Measurements from ENCODE around the gene GOLIM4. TPM values are rescaled to one million over a fixed set of nuclear protein-coding genes. Genes with fewer than 3 reads are reported as not detected.

Gene GOLIM4
- total and polyA plus RNA-seq, 2 donors (not counting 1 experiment from before 2014, with no cell fraction given) = 46.2 to 77.3 TPM

DNA sequence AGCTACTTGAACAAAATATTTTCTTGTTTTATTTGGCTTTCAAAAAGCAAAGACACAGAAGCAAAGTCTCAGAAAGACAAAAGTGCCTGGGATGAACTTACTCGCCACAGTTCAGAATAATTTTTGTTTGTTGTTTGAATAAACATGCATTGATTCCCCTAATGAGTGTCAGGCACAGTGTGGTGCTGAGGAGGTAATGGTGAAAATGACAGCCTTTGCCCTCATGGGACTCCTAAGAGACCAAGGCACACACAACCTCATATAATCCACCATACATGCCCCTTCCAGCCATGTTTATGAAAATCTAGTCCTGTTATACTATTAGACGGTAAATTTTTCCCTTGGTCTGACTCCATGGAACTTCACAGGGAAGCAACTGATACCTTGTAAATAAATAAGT lies 2.5 kb downstream of the GOLIM4 start:
- H3K4me1 ChIP-seq (ENCODE audit: control insufficient read depth, extremely low read depth, insufficient read depth, low read length) = peaks cover 11% of the 10 kb centered on the region
- H3K9me3 ChIP-seq (ENCODE audit: control insufficient read depth, insufficient read depth, low read depth, low read length) = no peaks in the 10 kb centered on the region
- no peak for DNase-seq (ENCODE audit: low read depth in 2 of 2)
- peak overlapping the region; percentile 97 for H3K27ac ChIP-seq (ENCODE audit: insufficient read depth, low read length)
- H3K9ac ChIP-seq (ENCODE audit: insufficient read depth, low read length) = no peak overlapping the region
- H3K79me2 ChIP-seq (ENCODE audit: control insufficient read depth, insufficient read depth, low read length) = peaks cover 66% of the 10 kb centered on the region
- TF ChIP-seq, protein P1, sequence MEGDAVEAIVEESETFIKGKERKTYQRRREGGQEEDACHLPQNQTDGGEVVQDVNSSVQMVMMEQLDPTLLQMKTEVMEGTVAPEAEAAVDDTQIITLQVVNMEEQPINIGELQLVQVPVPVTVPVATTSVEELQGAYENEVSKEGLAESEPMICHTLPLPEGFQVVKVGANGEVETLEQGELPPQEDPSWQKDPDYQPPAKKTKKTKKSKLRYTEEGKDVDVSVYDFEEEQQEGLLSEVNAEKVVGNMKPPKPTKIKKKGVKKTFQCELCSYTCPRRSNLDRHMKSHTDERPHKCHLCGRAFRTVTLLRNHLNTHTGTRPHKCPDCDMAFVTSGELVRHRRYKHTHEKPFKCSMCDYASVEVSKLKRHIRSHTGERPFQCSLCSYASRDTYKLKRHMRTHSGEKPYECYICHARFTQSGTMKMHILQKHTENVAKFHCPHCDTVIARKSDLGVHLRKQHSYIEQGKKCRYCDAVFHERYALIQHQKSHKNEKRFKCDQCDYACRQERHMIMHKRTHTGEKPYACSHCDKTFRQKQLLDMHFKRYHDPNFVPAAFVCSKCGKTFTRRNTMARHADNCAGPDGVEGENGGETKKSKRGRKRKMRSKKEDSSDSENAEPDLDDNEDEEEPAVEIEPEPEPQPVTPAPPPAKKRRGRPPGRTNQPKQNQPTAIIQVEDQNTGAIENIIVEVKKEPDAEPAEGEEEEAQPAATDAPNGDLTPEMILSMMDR (conservative IDR thresholded peaks at IDR 0.05 in 1 of 2, IDR thresholded peaks at IDR 0.05 in 1 of 2; ENCODE audit: low read depth in 1 of 2, low read length in 2 of 2) = no peak
- no peak for TF ChIP-seq EZH2 (IDR thresholded peaks at IDR 0.05; ENCODE audit: low read length, missing control alignments)
- H3K4me3 ChIP-seq (replicated peaks in 1 of 4; ENCODE audit: control extremely low read depth in 1 of 4, insufficient read depth in 1 of 4, low read depth in 3 of 4, low read length in 4 of 4) = peak overlapping the region; percentile 71 to 97 (median 92)
- no peaks in the 10 kb centered on the region for H3K36me3 ChIP-seq (ENCODE audit: control insufficient read depth, insufficient read depth, low read length)
- H3K4me2 ChIP-seq (ENCODE audit: extremely low read depth, insufficient read depth, low read length) = peak overlapping the region; percentile 94
- H2AFZ ChIP-seq (ENCODE audit: low read length) = no peak overlapping the region
- no peaks in the 10 kb centered on the region for H3K27me3 ChIP-seq (ENCODE audit: control insufficient read depth, insufficient read depth, low read length)
- no peaks in the 10 kb centered on the region for H4K20me1 ChIP-seq (ENCODE audit: control insufficient read depth, extremely low read depth, insufficient read depth, low read length)

DNA sequence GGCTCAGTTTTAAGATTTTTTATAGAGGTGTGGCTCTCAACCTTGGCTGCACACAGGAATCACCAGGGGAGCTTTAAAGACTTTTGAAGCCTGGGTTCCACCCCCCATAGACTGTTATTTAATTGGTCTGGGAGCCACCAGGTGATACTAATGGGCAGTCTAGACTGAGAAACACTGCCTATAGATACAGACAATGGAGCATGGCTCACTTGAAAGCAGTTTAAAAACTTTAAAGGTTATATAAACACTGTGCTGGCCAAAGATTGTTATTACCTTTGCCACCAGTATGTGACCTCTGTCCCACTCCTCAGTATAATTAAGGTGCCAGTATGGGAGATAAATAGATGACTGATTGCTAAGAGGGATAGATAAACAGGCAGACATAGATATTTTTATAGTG lies 3.8 kb downstream of the GOLIM4 start:
- H3K4me3 ChIP-seq (replicated peaks in 1 of 4; ENCODE audit: control extremely low read depth in 1 of 4, insufficient read depth in 1 of 4, low read depth in 3 of 4, low read length in 4 of 4) = no peak overlapping the region
- DNase-seq (ENCODE audit: low read depth in 2 of 2) = no peak
- H3K4me1 ChIP-seq (ENCODE audit: control insufficient read depth, extremely low read depth, insufficient read depth, low read length) = peaks cover 11% of the 10 kb centered on the region
- H2AFZ ChIP-seq (ENCODE audit: low read length) = no peak overlapping the region
- H4K20me1 ChIP-seq (ENCODE audit: control insufficient read depth, extremely low read depth, insufficient read depth, low read length) = no peaks in the 10 kb centered on the region
- H3K4me2 ChIP-seq (ENCODE audit: extremely low read depth, insufficient read depth, low read length) = peak overlapping the region; percentile 94
- H3K79me2 ChIP-seq (ENCODE audit: control insufficient read depth, insufficient read depth, low read length) = peaks cover 76% of the 10 kb centered on the region
- H3K36me3 ChIP-seq (ENCODE audit: control insufficient read depth, insufficient read depth, low read length) = no peaks in the 10 kb centered on the region
- no peaks in the 10 kb centered on the region for H3K9me3 ChIP-seq (ENCODE audit: control insufficient read depth, insufficient read depth, low read depth, low read length)
- no peaks in the 10 kb centered on the region for H3K27me3 ChIP-seq (ENCODE audit: control insufficient read depth, insufficient read depth, low read length)
- no peak overlapping the region for H3K9ac ChIP-seq (ENCODE audit: insufficient read depth, low read length)
- H3K27ac ChIP-seq (ENCODE audit: insufficient read depth, low read length) = no peak overlapping the region
- TF ChIP-seq, protein P1 (conservative IDR thresholded peaks at IDR 0.05 in 1 of 2, IDR thresholded peaks at IDR 0.05 in 1 of 2; ENCODE audit: low read depth in 1 of 2, low read length in 2 of 2) = no peak
- no peak for TF ChIP-seq EZH2 (IDR thresholded peaks at IDR 0.05; ENCODE audit: low read length, missing control alignments)

DNA sequence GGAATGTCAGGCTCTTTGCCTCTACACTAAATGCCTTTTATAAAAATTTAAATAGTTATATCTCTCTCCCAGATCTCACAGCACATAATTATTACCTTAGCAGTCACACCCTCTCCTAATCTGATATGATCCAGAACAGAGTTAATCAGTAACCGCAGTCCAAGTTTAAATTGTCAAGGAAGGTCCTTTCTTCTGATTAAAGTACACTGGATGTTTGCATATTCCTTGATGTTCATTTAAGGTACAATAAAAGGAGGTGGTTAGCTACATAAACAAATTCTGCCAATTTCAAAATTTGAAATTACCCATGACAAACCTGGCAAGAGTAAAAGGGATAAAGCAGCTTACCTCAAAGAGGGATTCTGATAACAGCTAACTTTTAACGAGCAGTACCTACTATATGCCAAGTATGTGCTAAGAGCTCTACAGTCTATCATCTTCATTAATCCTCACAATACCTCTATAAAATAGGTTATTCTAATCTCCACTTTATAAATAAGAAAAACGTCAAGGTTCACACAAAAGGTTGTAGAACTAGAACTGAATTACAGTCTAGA lies 4.3 kb downstream of the GOLIM4 start:
- DNase-seq (ENCODE audit: low read depth in 2 of 2) = no peak
- no peaks in the 10 kb centered on the region for H4K20me1 ChIP-seq (ENCODE audit: control insufficient read depth, extremely low read depth, insufficient read depth, low read length)

More for the DNA sequence above, 4.3 kb downstream of the GOLIM4 start:
- Histone ChIP-seq H3K9ac (ENCODE audit: insufficient read depth, low read length) (no peak overlapping the region), H3K27me3 (ENCODE audit: control insufficient read depth, insufficient read depth, low read length) (no peaks in the 10 kb centered on the region), H3K36me3 (ENCODE audit: control insufficient read depth, insufficient read depth, low read length) (no peaks in the 10 kb centered on the region), H2AFZ (ENCODE audit: low read length) (no peak overlapping the region), H3K4me1 (ENCODE audit: control insufficient read depth, extremely low read depth, insufficient read depth, low read length) (peaks cover 11% of the 10 kb centered on the region), H3K27ac (ENCODE audit: insufficient read depth, low read length) (no peak overlapping the region), H3K79me2 (ENCODE audit: control insufficient read depth, insufficient read depth, low read length) (peaks cover 81% of the 10 kb centered on the region), H3K4me3 (replicated peaks in 1 of 4; ENCODE audit: control extremely low read depth in 1 of 4, insufficient read depth in 1 of 4, low read depth in 3 of 4, low read length in 4 of 4) (no peak overlapping the region), H3K9me3 (ENCODE audit: control insufficient read depth, insufficient read depth, low read depth, low read length) (no peaks in the 10 kb centered on the region), H3K4me2 (ENCODE audit: extremely low read depth, insufficient read depth, low read length) (no peak overlapping the region)
- no peak for TF ChIP-seq EZH2 (IDR thresholded peaks at IDR 0.05; ENCODE audit: low read length, missing control alignments)
- TF ChIP-seq, protein P1 (conservative IDR thresholded peaks at IDR 0.05 in 1 of 2, IDR thresholded peaks at IDR 0.05 in 1 of 2; ENCODE audit: low read depth in 1 of 2, low read length in 2 of 2) = no peak
